GM18873 (cell line): ENCODE measurements around the gene KDM7A.
A peak's percentile ranks its signal among the peaks of the same experiment; 100 is the strongest.

Source experiments
- ATAC-seq: cut with Tn5 transposase; IDR thresholded peaks from one replicate; pipeline ENCODE4 v1.9.1; 2021; ENCODE audit warnings: mild to moderate bottlenecking, moderate library complexity, moderate number of reproducible peaks; ENCODE audit not compliant: unreplicated experiment, low FRiP score

Gene KDM7A

DNA sequence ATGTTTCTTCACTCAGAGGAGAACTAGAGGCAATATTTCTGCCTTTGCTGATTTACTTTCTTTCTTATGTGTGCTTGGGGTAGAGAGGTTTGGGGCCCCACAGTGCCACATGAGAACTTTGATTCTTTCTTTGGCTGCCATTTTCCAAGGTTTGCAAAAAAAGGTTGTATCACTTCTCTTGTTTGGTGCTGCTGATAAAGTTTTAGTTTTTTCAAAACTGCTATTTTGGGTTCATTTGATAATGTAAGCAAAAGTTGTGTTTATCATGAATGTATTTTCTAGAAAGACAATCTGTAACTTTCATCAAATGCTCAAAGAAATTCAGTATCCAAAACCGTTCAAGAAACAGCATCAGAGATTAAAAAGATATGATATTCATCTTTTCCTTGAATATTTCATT is 83.4 kb downstream of the KDM7A start:
- no peak for ATAC-seq

DNA sequence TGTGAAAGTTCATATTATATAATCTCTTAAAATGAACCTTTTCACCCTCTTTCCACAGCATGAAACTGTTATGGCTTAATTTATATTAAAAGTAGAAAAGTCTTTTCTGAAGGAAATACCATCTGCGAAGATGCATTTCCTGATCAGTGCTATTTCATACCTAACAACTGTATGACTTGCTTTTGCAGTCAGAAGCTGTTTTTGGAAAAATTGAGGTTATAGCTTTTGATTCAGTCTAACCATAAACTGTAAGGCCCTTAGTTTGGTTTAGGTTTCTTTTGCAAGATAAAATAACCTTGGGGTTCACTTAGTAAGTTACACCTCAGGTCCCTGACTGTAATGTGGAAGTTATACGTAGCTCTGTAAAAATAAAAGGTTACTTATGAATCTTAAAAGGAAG is 91.3 kb downstream of the KDM7A start:
- no peak for ATAC-seq

DNA sequence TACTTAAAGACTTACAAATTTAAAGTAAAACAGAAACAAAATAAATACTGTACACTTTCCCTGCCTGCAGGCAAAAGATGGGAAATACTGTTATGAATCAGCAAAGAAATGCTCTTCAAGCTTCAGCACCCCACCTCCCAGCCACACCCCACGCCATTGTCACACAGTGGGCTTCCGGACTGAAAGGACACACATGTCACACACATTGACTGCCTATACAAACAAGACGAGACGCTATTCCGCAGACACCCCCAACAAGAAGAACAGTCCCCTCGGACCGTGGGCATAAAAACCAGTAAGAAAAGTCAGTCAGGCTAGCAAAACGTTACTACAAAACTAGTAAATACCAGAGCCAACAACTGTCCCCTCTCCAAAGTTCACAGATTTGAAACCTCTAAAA is 91.8 kb downstream of the KDM7A start:
- peak; percentile 88 for ATAC-seq

DNA sequence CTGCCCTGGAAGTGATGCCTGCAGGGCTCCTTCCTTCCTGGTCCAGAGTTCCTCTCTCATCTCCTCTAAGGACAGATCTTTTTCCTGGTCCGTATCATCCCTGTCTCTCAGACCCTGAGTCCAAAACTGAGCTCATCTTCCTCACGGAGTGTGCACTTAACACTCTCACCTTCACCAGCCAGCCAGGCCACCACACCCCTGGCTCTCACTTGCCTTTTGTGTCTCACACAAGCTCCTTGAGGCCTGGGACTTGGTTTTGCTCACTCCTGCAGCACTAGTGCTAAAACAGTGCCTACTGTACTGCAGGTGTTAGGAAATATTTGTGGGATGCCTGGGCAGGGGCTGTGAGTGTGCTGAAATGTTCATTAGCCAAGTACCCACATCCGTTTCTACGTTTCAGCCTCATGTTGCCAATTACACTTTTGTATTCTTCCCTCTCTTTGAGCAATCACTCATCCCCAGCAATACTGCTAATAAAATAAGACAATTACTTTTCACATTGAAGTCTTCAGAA is 92.6 kb downstream of the KDM7A start:
- ATAC-seq: no peak

DNA sequence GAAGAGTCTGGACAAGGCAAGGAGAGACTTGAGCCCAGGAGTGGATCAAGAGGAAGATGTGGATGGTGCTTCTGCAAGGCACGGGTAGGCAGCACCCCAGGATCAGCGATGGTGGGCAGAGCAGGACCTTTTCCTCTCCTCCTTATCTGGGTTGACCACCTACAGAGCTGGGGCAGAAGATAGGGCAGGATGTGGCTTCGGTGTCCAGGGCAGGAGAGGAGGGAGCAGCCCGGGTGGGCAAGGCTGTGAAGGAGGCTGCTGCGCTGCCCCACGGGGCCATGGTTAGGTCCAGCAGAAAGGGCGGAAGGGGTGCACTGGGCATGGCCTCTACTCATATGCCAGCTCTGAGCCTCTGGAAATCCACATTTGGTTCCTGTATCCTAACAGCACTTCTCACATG is 94.0 kb downstream of the KDM7A start:
- ATAC-seq: no peak

DNA sequence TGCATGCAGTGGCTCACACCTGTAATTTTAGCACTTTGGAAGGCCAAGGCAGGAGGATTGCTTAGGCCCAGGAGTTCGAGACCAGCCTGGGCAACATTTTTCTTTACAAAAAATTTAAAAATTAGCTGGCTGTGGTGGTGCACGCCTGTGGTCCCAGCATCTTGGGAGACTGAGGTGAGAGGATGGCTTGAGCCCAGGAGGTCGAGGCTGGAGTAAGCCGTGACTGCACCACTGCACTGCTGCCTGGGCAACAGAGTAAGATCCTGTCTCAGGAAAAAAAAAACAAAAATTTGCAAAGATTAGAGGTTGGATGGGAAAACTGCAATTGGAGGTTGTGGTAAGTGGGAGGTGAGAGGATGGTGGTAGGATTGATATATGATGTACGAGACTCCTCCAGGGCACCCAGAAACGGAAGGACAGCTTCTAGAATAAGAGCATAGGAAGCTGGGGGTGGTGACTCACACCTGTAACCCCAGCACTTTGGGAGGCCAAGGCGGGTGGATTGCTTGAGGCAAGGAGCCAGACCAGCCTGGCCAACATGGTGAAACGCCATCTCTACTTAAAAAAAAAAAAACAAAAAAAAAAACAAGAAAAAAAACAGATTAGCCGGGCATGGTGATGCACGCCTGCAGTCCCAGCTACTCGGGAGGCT is 94.9 kb downstream of the KDM7A start:
- no peak for ATAC-seq

DNA sequence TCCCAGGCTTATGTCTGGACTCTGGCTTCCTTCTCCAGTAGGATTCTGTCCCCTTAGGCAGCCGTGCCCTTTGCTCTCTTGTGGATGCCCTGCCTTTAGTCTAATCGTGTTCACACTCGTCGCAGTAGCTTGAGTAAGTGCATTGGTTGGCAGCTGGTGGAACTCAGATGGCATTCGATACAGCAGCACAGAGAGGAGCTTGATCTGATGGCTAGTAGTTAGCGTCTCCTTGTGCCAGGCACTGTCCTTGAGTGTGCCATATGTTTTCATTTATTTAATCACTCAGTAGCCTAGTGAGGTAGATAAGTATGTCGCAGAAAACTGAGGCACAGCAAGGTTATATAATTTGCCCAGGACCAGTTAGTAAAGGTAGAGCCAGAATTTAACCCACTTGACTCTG is 95.9 kb downstream of the KDM7A start:
- no peak for ATAC-seq

DNA sequence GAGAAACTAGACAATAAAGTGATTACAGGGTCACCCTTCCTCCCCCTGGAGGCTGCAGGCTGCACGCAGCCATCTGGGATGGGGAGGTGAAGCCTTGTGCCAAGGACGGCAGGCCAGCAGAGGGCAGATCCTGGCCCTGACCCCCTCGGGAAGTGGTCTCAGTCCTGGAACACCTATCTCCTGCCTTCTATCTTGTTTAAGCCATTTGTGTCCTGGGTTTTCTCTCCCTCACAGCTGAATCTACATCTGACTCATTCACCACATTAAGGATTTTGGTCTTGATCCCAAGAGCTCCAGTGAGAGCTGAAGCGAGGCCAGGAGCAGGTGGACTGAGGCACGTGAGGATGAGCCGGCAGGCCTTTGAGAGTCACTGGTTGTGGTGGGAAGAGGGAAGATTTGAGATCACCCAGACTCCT is 97.7 kb downstream of the KDM7A start:
- ATAC-seq: no peak

DNA sequence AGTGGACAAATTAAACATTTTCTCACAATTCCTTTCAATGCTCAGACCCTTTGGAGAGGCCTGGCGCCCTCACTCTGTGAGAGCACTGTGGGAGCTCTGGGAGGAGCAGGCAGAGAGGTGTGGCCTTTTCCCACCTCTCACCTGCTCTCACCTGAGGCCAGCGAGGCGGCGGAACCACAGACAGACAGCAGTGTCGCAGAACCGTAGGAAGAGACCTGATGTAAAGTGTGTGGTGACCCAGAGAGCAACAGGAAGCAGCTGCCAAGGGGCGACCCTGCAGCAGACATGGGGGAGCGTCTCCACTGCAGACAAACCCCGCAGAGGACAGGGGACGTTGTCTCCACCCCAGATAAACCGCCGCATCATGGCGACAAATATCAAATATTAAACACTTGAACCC is 98.4 kb downstream of the KDM7A start:
- no peak for ATAC-seq

DNA sequence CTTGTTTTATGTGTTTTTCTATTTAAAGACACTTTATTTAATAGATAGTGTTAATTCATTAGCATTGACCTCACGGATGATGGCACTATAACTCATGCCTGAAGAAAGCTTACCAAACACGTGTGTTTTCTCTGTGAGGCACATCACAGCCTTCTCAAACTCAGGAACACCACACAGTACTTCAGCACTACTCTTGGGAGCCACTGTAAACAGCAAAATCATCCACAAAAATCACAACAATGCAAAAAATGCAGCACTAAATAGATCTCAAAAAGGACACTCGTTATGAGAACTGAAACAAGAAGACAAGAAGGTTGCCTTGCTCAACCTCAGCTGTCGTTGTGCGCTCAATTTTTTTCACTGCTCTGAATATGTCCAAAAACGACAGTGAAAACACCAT is 102.0 kb downstream of the KDM7A start:
- no peak for ATAC-seq

DNA sequence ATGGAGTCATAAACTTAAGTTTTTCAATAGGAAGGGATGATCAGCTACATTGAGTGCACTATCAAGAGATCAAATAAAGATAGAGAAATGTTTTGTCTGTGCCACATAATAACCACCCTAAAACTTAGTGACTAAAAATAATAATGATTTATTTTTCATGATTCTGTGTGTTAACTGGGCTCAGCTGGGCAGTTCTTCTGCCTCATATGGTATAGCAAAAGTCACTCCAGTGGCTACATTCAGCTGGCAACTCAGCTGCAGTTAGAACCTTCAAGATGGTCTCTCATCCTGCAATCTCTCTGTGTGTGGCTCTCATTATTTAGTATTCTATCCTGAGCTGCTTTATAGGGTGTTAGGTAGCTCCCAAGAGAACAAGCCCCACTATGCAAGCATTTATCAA is 106.2 kb downstream of the KDM7A start:
- ATAC-seq: no peak

DNA sequence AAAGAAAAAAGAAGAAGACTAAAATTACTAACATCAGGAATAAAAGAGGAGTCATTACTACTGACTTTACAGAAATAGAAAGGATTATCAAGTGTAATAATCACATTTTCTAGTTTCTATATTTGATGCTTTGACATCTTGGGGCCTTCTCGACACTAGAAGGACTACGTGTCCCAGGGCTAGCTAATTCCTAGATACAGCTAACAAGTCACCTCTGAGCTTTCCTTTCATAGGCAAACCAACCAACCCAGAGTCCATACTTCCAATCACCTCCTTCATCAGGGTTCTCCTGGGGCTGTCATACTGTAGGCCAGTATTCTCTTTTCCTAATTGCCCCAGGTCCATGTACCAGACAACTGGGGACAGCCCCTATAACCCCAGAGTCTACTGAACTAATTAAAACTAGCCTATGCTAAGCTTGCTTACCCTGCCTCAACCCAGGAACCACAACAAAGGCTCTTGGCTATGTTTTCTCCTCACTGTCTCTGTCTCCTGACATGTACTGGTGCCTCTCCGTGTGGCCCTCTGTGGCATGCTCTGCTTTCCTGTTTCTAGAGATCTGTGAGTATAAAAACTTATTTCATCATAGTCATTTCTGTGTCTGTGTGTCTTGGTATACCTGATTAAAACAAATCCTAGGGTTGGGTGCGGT is 107.4 kb downstream of the KDM7A start:
- ATAC-seq: no peak

DNA sequence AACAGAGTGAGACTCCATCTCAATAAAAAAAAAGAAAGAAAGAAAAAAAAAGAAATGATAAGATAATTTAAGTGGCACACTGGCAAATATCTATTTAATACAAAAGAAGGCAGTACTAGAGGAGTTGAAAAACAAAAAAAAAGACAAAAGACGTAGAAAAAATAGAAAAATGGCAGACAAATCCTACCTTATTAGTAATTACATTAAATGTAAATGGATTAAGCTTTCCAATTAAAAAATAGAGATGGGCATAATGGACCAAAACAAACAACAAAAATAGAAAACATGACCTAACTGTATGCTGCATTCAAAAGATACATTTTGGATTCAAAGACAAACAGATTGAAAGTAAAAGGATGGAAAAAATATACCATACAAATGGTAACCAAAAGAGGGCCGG is 108.8 kb downstream of the KDM7A start:
- ATAC-seq: no peak

DNA sequence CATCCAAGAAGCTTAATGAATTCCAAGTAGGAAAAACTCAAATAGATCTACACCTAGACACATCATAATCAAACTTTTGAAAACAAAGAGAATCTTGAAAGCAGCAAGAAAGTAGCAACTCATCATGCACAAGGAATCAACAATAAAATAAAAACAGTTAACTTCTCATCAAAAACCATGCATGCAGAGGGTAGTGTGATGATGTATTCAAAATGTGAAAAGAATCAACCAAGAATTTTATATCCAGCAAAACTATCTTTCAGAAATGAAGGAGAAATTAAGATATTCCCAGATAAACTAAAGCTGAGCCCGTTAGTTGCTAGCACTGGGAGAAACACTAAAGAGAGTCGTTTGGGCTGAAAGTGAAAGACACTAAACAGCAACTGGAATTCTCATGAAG is 109.7 kb downstream of the KDM7A start:
- ATAC-seq: no peak

DNA sequence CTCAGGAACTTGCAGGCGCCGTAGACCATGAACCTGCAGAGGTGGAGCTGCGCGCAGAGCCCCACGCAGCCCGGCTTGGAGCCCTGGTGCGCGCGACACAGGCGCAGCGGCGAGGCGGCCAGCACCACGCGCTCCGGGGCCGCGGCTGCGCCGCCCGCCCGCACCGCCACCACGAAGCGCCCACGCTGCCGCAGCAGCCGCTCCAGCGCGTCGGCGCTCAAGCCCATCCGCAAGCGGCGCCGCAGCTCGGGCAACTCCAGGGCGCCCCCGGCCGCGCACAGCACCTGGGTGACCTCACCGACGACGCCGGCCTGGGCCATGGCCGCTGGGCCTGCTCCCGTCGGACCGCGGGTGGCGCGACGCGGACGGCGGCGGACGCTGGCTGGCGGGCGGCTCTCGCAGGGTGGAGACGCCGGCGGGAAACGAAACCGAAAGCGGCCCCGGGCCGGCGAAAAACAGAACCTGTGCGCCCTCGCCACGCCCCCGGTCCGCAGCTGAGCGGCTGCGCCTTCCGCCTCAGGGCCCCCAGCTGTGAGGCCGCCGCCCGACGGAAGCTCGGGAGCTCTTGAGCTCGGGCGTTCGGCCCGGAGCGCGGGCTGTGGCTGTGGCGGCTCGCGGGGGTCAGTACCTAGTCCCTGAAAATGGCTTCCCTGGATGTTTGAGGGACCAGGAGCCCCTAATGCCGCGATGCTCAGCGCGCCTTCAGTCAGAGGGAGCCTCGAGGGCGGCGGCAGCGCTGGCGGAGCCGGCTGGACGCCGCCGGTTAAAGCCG is 114.1 kb downstream of the KDM7A start, which contains the start of gene PARP12:
PARP12 (minus strand) TSS at position 424 of the 772 bp plus-strand sequence; CDS start at position 320, 104 bp downstream.
- ATAC-seq: peak; percentile 77

DNA sequence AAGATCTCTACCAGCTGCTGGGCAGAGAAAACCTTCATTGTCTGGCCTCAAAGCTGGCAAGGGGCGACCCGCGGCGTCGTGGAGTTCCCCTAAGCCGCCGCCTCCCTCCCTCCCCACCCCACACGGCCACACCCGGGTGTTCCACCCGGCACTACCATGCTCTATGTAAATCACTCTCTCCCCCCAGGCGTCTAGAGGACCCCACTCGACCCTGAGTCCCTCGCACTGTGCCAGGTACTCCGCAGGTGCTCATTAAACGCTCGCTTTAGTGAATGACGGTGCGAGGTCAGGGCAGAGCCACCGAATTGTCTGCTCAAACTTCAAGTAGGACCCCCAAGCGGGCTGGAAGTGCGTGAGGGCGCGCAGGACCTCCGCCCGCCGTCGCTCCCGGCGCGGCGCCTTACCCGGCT is 114.7 kb downstream of the KDM7A start:
- ATAC-seq: no peak

DNA sequence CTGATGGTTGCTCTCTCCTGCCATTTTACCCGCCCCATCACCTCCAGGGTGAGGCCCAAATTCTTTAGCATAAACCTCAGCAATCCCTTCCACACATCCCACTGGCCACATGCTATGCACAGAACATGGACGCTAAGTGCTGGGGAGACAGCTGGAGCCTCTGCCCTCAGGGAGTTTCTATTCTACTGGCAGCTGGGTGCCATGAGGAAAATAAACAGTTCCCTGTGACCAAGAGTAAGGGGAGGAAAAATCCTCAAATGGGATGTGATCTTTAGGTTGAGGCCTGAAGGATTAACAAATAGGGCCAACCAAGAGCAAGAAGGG is 115.2 kb downstream of the KDM7A start:
- ATAC-seq: no peak

DNA sequence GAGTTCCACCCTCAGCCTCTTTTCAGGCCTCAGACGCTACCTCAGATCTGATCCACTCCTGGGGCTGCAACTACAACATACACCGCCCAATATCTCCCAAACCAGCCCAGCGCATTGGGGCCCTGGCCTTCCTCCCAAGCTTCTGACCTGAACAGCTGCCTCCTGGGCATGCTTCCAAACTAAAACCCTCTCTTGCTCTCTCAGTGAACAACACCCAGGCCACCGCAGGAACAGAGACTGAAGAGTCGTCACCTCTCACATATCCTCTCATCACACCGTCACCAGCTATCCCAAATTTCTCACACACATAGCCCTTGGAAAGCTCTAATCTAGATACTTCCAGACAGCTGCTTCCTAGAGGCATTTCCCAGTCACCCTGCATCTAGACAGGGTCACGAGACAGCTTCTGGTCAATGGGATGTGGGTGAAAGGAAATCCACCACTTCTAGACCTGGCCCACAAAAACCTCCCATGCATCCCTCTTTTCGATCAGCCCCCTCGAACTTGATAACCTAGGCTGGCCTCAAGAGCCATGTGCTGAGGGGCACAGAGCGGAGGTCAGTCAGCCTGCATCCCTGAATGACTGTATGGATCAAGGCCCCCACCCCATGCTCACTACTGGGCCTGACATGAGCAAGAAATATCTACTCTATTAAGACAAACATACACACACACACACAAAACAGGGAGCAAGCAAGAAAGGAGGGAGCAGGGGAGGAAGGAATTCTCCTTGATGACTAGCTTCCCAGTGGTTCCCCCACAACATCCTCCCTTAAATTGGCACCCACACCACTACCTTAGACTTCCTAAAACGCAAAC is 115.8 kb downstream of the KDM7A start:
- ATAC-seq: no peak

DNA sequence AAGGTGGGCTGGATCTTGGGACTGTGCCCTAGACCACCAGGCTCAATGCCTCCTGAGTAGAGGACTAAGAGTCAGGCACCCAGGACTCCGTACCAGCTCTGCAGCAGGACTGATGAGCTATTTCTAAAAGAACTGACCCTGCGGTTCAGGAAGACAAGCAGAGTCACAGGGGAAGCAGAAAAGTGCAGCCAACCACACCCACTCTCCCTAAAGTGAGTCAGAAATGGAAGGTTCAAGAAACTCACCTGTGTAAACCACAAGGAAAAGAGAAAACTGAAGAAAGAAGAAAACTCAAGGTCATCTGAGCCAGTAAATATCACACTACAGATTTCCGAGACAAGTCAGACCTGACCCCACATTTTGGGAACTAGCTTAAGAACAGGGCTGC is 116.5 kb downstream of the KDM7A start:
- no peak for ATAC-seq

DNA sequence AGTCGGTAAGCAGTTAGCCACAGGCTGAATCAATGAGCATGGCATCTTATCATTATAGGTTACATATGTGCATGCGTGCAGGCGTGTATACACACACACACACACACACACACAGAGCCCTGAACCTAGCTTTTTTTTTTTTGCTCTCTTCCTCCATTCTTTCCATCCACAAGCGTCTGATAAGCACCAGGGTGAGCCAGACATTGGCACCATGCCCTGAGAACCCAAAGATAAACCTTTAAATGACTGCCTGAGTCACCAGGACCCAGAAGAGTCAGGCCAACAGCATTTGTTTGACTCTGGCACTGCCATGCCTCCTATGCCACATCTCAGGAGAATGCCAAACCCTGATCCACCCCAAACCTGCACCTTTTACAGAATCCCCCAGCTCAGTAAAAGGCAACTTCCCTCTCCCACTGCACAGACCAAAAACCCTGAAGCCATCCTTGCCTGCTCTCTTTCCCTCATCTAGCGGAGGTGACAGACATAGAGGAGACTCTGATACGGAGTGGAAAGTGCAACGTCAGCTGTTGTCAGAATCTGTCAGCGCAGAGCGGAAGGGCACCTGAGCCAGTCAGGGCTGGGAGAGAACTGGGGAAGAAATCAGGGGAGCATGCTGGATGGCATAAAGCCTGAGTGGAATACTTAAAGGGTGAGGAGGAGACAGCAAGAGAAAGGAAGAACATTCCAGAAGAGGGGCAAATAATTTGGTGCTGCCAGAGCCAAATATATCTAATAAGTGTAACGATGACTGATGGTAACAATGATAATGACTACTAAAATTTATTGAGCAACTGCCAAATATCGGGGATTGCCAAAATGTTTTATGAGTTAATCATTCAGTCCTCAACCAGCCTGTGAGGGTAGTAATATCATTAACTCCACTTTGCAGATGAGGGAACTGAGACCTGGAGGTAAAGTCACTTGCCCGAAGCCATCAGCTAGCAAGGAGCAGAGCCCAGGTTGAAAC is 117.2 kb downstream of the KDM7A start:
- no peak for ATAC-seq
